Measurements from ENCODE around the gene HNRNPU. TPM values are rescaled to one million over a fixed set of nuclear protein-coding genes. Genes with fewer than 3 reads are reported as not detected.
A peak's percentile ranks its signal among the peaks of the same experiment; 100 is the strongest.

HNRNPU gene
- total and polyA plus RNA-seq, 4 donors: 45.3 to 233 (median 136) TPM

GRCh38 chr1:244836135-244836521 lies 28.2 kb downstream of the HNRNPU start (continued):
- TF ChIP-seq CTCF (IDR thresholded peaks at IDR 0.05; ENCODE audit: low read depth, low read length, missing input control) (no peak), YY1 (IDR thresholded peaks at IDR 0.05) (no peak), MAX (IDR thresholded peaks at IDR 0.05) (no peak), FOXA2 (IDR thresholded peaks at IDR 0.05) (no peak), HNF4G (IDR thresholded peaks at IDR 0.05) (no peak), ATF3 (IDR thresholded peaks at IDR 0.05) (no peak), RAD21 (IDR thresholded peaks at IDR 0.05) (no peak)

GRCh38 chr1:244835276-244836134 lies 28.8 kb downstream of the HNRNPU start, which contains the start of gene COX20:
COX20 (plus strand) TSS chr1:244835658; CDS start chr1:244835715, 57 bp downstream.
- Histone ChIP-seq H3K9ac (ENCODE audit: low read depth in 1 of 2, low read length in 2 of 2) (peak within 1 kb of the TSS; percentile 96 to 99), H3K4me3 (ENCODE audit: low read depth in 1 of 3, low read length in 3 of 3) (peak within 1 kb of the TSS; percentile 67 to 97 (median 84)), H3K27me3 (ENCODE audit: control insufficient read depth in 4 of 4, insufficient read depth in 4 of 4, low read length in 3 of 4) (no peaks in the 10 kb centered on the region), H3K4me1 (ENCODE audit: control insufficient read depth in 4 of 4, insufficient read depth in 4 of 4, low read length in 3 of 4) (peaks cover 0 to 17% (median 9%) of the 10 kb centered on the region in 4 donors), H3K36me3 (ENCODE audit: control insufficient read depth in 4 of 4, insufficient read depth in 3 of 4, low read depth in 1 of 4, low read length in 3 of 4) (peaks cover 2 to 7% (median 4%) of the 10 kb centered on the region in 4 donors), H3K9me3 (ENCODE audit: control insufficient read depth in 4 of 4, low read length in 3 of 4) (no peaks in the 10 kb centered on the region), H3K27ac (ENCODE audit: low read depth in 1 of 2, low read length in 2 of 2) (peak within 1 kb of the TSS; percentile 97 to 99)
- TF ChIP-seq GABPA (IDR thresholded peaks at IDR 0.05 in 1 of 2, conservative IDR thresholded peaks at IDR 0.05 in 1 of 2) (peak in 1 of 2 donors; percentile 19), HNF4G (IDR thresholded peaks at IDR 0.05) (no peak), YY1 (IDR thresholded peaks at IDR 0.05) (peak; percentile 80), SP1 (IDR thresholded peaks at IDR 0.05) (peak; percentile 6), MAX (IDR thresholded peaks at IDR 0.05) (peak; percentile 29)
- under 1% methylated on average over 77 of the region's 77 CpGs for WGBS
- DNase-seq (ENCODE audit: low spot score): peak; percentile 90

GRCh38 chr1:244834543-244835275 lies 29.6 kb downstream of the HNRNPU start:
- peak overlapping the region; percentile 86 to 96 for H3K9ac ChIP-seq (ENCODE audit: low read depth in 1 of 2, low read length in 2 of 2)
- peaks cover 0 to 14% (median 8%) of the 10 kb centered on the region in 4 donors for H3K4me1 ChIP-seq (ENCODE audit: control insufficient read depth in 4 of 4, insufficient read depth in 4 of 4, low read length in 3 of 4)
- WGBS: under 1% methylated on average over 49 of the region's 49 CpGs
- no peaks in the 10 kb centered on the region for H3K27me3 ChIP-seq (ENCODE audit: control insufficient read depth in 4 of 4, insufficient read depth in 4 of 4, low read length in 3 of 4)
- peaks cover 0 to 1% (median 0%) of the 10 kb centered on the region in 4 donors for H3K36me3 ChIP-seq (ENCODE audit: control insufficient read depth in 4 of 4, insufficient read depth in 3 of 4, low read depth in 1 of 4, low read length in 3 of 4)
- no peaks in the 10 kb centered on the region for H3K9me3 ChIP-seq (ENCODE audit: control insufficient read depth in 4 of 4, low read length in 3 of 4)
- TF ChIP-seq RAD21 (IDR thresholded peaks at IDR 0.05) (no peak), EGR1 (IDR thresholded peaks at IDR 0.05; ENCODE audit: low read depth in 2 of 2) (no peak), FOXA1 (IDR thresholded peaks at IDR 0.05) (no peak), FOXA2 (IDR thresholded peaks at IDR 0.05) (no peak), YY1 (IDR thresholded peaks at IDR 0.05) (peak; percentile 98), REST (IDR thresholded peaks at IDR 0.05) (peak; percentile 23), GABPA (IDR thresholded peaks at IDR 0.05 in 1 of 2, conservative IDR thresholded peaks at IDR 0.05 in 1 of 2) (peak in 1 of 2 donors; percentile 11), CTCF (IDR thresholded peaks at IDR 0.05; ENCODE audit: low read depth, low read length, missing input control) (no peak), SP1 (IDR thresholded peaks at IDR 0.05) (peak; percentile 39), MAX (IDR thresholded peaks at IDR 0.05) (peak; percentile 71), TAF1 (conservative IDR thresholded peaks at IDR 0.05) (peak; percentile 66), ATF3 (IDR thresholded peaks at IDR 0.05) (peak; percentile 12)
- peak overlapping the region; percentile 67 to 97 (median 84) for H3K4me3 ChIP-seq (ENCODE audit: low read depth in 1 of 3, low read length in 3 of 3)
- H3K27ac ChIP-seq (ENCODE audit: low read depth in 1 of 2, low read length in 2 of 2): peak overlapping the region; percentile 97 to 99
- no peak for DNase-seq (ENCODE audit: low spot score)

Data from liver (tissue), 9 donors.